Prostate gland (tissue), 2 donors: ENCODE data around the gene HSPG2.

Experiments used
- CTCF ChIP-seq, 4 experiments: fragments of 200-600 bp in 2 of 4; fragments of 450-650 bp in 2 of 4; sonication (generic) in 2 of 4; IDR thresholded peaks; 1 replicate in 3 of 4; 2 replicates in 1 of 4; pipeline ENCODE4 v1.5.1; 2016 to 2019; ENCODE audit warnings: antibody characterized with exemption in 4 of 4, mild to moderate bottlenecking in 2 of 4, moderate library complexity in 2 of 4
- POLR2AphosphoS5 ChIP-seq: sonication (generic); formaldehyde crosslinking; IDR thresholded peaks from one replicate; pipeline ENCODE4 v1.6.1; 2017; ENCODE audit warnings: antibody characterized with exemption

- no peak for TF ChIP-seq POLR2AphosphoS5
- no peak for TF ChIP-seq CTCF (IDR thresholded peaks at IDR 0.05)
These were observed 107.8 kb downstream of the HSPG2 start for GRCh38 chr1:21829294-21829693.
